Stimulated activated CD8-positive, alpha-beta memory T cell treated with anti-CD3 and anti-CD28 coated beads, Interleukin-12 subunit alpha, Interleukin-12 subunit beta, amount 100 ng/mL, for 4 hours (primary cell): ENCODE data around the gene FUS.
"Not testable (repeated sequence)": the region's sequence is repeated elsewhere in the genome, so short reads cannot be mapped to it uniquely, and the experiment has no call there.

Source experiments
- DNase-seq: peaks from one replicate; pipeline ENCODE4 v3.0.0-alpha.2; 2020; ENCODE audit warnings: low read depth

FUS gene

DNA sequence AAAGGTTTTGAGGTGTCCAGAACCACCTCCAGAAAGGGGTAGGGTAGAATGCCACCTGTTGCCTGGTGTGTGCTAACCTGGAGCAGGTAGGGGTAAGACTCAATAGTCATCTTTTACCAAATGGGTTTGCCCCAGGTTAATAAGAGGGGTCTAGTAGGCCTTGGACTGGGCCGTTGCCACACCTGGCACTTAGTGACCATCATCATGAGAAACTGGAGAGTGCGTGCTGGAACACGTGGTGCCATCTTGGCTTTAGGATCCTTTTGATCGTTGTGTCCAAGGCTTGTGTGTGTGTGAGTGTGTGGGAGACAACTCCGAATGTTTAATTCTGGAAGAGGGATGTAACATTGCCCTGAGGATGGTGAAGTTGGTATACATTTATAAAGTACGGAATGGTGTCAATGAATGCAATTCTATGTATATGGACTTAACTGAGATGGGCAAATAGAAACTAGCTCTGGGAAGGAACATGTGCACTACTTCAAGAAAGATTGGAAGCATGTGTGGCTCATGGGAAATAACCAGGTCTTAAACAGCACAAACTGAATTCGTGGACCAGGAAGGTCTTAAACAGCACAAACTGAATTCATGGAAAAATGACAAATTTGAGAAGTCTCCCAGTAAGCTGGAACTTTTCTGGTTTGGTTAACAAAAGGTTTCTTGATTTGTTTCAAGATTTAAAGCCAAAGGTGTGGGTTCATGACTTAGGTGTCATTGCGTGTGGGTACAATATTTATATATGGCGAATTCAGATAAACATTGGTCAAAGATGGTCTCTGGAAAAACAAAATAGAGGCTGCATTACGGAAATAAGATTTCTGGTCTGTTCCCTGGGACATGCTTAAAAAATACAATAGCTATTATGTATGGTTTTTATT is 7.2 kb downstream of the FUS start:
- no peak for DNase-seq

GRCh38 chr16:31187808-31188189 is 7.9 kb downstream of the FUS start:
- no peak for DNase-seq

GRCh38 chr16:31188450-31189411 is 8.8 kb downstream of the FUS start:
- DNase-seq, result no peak

- no peak for DNase-seq
These were observed 9.5 kb downstream of the FUS start for GRCh38 chr16:31189412-31189778.

GRCh38 chr16:31190061-31190460 is 10.1 kb downstream of the FUS start:
- no peak for DNase-seq

DNA sequence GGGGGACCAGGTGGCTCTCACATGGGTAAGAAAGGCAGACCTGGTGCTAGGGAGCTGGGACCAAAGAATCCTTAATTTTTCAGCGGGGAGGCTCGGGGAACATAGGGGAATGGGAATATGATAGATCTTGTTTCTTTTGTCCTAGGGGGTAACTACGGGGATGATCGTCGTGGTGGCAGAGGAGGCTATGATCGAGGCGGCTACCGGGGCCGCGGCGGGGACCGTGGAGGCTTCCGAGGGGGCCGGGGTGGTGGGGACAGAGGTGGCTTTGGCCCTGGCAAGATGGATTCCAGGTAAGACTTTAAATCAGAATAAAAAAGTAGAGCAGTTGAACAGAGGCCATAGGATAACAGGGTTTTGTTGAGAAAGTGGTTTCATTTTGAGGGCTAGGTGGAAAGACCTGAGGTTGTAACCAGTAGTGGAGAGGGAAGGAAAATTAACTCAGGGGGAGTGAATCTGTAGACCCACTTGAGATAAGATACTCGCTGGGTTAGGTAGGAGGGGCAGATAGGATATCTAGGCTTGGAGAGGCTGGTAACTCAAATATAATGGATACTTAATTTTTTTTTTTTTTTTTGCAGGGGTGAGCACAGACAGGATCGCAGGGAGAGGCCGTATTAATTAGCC is 11.0 kb downstream of the FUS start:
- no peak for DNase-seq

DNA sequence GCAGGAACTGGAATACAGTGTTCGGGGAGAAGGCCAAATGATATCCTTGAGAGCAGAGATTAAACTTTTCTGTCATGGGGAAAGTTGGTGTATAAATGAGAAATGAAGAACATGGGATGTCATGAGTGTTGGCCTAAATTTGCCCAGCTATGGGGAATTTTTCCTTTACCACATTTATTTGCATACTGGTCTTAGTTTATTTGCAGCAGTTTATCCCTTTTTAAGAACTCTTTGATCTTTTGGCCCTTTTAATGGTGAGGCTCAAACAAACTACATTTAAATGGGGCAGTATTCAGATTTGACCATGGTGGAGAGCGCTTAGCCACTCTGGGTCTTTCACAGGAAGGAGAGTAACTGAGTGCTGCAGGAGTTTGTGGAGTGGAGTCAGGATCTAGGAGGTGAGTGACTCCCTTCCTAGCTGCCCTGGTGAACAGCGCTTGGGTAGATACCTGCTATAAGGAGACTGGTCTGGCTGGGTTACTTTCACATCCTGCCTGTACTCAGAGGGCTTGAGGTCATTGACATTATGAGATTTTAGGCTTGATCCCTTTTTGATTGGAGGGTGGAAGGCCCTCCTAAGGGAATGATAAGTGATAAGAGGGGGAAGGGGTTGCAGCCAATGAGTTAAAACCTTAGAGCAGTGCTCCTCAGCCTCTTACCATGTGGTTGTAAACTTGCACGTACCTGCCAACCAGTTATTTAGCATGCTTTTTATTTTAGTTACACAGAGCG is 11.9 kb downstream of the FUS start:
- no peak for DNase-seq

- DNase-seq, result no peak
These were observed 13.1 kb downstream of the FUS start for GRCh38 chr16:31192856-31193642.

- DNase-seq, result no peak
These were observed 13.9 kb downstream of the FUS start for GRCh38 chr16:31193874-31194273.

DNA sequence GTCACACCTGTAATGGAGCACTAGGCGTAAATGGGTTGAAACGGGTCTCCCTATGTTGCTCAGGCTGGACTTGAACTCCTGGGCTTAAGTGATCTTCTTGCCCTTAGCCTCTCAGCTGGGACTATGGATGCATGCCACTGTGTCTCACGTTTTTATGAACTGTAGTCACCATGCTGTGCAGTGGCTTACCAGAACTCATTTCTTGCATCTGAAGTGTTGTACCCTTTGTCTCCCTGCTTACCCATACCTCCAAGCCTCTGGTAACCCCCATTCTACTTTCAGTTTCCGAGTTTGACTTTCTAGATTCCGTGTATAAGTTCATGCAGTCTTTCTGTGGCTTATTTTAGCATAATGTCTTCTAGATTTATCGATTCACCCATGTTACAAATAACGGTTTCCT is 15.0 kb downstream of the FUS start:
- no peak for DNase-seq

GRCh38 chr16:31195861-31196260 is 15.9 kb downstream of the FUS start:
- DNase-seq, result not testable (repeated sequence)

DNA sequence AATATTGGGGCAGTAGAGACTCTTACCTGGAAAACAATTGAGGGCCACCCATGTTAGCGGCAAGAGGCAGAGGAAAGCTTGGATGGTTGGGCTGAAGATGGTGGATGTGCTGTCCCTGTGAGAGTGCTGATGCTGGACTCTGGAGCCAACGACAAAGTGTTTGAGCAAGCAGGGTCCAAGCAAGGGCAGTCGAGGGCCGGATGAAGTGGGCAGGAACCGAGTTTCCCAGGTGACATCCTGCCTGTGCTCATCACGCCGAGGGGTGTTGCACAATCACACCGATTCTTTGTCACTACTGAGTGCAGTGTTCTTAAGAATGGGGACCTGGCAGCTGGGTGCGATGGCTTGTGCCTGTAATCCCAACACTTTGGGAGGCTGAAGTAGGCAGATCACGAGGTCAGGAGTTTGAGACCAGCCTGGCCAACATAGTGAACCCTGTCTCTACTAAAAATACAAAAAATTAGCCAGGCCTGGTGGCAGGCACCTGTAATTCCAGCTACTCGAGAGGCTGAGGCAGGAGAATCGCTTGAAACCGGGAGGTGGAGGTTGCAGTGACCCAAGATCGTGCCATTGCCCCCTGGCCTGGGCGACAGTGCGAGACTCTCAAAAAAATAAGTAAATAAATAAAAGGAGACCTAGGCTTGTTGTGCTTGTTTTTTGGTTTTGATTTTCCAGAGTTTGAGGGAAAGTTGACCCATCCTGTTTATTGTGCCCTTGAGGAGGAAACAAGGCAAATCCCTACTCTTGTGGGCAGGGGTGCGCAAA is 16.6 kb downstream of the FUS start:
- DNase-seq, result no peak

DNA sequence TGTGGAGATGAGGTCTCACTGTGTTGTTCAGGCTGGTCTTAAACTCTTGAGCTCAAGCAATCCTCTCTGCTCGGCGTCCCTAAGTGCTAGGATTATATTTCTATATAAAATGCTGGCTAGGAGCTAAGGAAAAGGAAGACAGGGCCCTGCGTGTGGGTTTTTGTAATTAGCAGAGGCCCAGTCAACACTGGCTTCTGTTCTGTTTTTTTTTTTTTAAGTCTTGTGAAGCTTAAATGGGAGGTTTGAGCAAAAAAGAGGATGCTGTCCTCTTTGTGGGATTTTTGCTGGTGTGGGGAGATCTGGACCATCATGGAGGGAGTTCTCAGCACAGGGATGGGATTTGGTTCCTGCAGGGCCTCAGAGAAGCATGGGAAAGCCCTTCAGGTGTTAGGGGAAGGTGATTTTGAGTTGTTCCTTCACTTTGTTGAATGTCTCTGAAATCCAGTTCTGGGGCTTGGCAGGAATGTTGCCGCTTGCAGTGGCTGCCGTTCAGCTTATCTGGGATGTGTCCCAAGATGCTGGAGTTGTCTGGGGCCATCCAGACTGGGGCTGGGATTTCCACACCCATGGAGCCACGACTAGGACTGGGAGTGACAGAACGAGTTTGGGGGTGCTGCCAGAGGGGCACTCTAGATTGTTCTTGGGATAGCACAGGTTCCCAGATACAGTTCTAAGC is 18.4 kb downstream of the FUS start:
- DNase-seq, result no peak

- DNase-seq, result no peak
These were observed 19.6 kb downstream of the FUS start for GRCh38 chr16:31199430-31200041.

DNA sequence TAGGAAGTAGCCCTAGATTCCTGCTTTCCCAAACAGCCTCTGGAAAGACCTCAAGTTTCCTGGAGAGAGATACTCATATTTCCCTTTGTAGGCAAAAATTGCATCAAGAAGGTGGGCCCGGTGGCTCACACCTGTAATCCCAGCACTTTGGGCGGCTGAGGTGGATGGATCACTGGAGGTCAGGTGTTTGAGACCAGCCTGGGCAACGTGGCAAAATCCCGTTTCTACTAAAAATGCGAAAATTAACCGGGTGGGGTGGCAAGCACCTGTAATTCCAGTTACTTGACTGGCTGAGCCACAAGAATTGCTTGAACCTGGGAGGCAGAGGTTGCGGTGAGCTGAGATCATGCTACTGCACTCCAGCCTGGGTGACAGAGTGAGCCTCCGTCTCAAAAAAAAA is 20.2 kb downstream of the FUS start:
- DNase-seq, result not testable (repeated sequence)

DNA sequence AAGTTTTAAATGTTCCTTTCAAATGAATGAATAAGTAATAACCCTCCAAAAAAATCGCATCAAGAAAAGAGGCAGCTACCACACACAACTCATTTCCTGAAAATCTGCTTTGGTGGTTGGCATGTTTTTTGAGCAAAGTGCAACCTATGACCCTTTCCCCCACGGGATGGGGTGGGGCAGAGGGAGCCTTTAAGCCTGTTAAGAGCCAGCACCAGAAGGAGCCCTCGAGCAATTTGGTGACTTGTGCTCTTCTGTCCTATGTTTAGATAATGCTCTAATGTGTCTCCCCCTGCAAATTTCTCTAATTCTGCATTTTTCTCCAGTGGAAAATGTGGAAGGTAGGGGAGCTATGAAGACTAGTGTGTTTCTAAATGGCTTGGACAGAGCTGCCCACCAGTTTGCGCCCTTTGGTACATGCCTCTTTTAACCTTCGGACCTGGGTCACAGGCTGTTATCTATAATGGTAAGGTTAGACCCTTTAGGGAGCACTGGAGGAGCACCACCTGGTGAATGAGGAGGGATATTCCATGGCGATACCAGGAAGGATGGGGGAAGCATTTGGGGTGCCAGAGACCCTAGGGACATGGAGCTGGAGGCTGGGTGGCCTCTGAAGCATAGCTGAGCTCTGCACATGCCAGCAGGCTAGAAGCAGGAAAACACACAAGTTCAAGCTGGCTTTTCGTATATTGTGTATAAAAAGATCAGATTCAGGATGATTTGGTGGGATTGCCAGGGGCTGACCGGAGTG is 21.1 kb downstream of the FUS start:
- DNase-seq, result no peak

DNA sequence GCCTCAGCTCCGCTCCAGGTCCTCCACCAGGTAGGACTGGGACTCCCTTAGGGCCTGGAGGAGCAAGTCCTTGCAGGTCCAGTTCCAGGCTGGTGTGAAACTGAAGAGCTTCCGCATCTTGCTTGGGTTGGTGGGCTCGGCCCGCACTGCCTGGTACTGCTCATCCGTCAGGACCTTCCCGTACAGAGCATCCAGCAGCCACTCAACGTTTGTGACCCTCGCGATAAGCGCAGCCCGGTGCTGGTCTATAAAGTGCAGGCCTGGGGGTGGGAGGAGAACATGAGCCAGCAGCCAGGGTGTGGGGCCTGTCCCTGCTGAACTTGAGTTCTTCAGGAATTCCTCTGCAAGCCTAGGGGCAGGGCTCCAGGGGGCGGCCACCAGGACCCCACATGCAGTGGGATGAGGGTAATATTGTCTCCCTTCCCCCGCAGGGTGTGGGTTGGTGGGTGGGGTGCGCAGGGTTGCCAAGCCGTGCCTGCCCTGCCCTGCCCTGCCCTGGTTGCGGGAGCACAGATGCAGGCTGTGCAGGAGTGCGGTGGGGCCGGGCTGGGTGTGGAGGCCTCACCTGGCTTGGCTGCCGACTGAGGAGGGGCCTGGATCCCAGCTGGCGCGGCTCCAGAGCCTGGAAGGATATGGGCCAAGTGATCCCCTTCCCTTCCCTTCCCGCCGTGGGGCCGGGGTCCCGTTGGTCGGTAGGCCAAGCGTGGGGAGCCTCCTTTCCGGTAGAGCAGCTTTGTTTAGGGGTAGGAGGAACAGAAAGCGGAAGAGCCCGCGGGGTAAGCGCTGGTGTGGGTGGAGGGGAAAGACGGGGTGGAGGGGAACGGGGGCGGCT is 21.9 kb downstream of the FUS start:
- peak; percentile 29 for DNase-seq
